Left lung (tissue), 10 donors: Measurements from ENCODE around the gene SF3A2. TPM values are rescaled to one million over a fixed set of nuclear protein-coding genes. Genes with fewer than 3 reads are reported as not detected.

Source experiments
- ATAC-seq: fragments of 200-7000 bp; cut with Tn5 transposase; one replicate; pipeline ENCODE4 v1.9.1; 2020; ENCODE audit warnings: moderate library complexity
- DNase-seq, 4 donors: peaks; one replicate each; pipeline ENCODE4 v3.0.0-alpha.2; 2013 to 2020
- H3K27ac ChIP-seq, 2 donors: fragments of 200-600 bp; sonication (generic) in 1 of 2; one replicate each; pipeline versions ENCODE4 v1.5.0 to v1.8.0; 2020 to 2021
- H3K27me3 ChIP-seq, 2 donors: fragments of 200-600 bp; sonication (generic) in 1 of 2; one replicate each; pipeline versions ENCODE4 v1.5.0 to v1.8.0; 2020 to 2021
- H3K36me3 ChIP-seq, 2 donors: fragments of 200-600 bp; sonication (generic) in 1 of 2; one replicate each; pipeline versions ENCODE4 v1.5.0 to v1.8.0; 2020 to 2021
- H3K4me1 ChIP-seq, 2 donors: fragments of 200-600 bp; one replicate each; pipeline ENCODE4 v1.8.0; 2021
- H3K4me3 ChIP-seq, 2 donors: fragments of 200-600 bp; sonication (generic) in 1 of 2; one replicate each; pipeline versions ENCODE4 v1.5.0 to v1.8.0; 2020 to 2021; ENCODE audit warnings: mild to moderate bottlenecking in 1 of 2
- H3K9me3 ChIP-seq, 2 donors: fragments of 200-600 bp; sonication (generic) in 1 of 2; one replicate each; pipeline versions ENCODE4 v1.5.0 to v1.8.0; 2020 to 2021
- CTCF ChIP-seq, 2 donors: fragments of 200-600 bp; sonication (generic) in 1 of 2; IDR thresholded peaks; one replicate each; pipeline versions ENCODE4 v1.5.0 to v1.8.0; 2021; ENCODE audit warnings: antibody characterized with exemption in 2 of 2
- intact Hi-C, 2 donors: fragments of 100-400 bp; cut with DNase I; formaldehyde crosslinking; loops; one replicate each; pipeline versions ENCODE4 v1.11.2 to v1.14.2; 2022
- polyA plus RNA-seq, 6 donors: library from polyadenylated mRNA; unstranded; fragments of 120-200 nt; gene quantifications; one replicate each; pipeline ENCODE4 v1.2.1, GENCODE V29; 2013; ENCODE audit not compliant: insufficient read length in 6 of 6
- total RNA-seq, 2 donors: library from RNA; stranded (reverse); fragmentation: NEBNext Ultra II Directional; extraction: Animal tissue kit (Norgen Biotek cat#: 25700); gene quantifications; one replicate each; pipeline ENCODE4 v1.2.1, GENCODE V29; 2021
- donor health status: DM: no; HTN: yes; CAD: no.
- donor health status: DM: no; HTN: no; CAD: no.

Gene SF3A2
- total and polyA plus RNA-seq, 8 donors: 50.1 to 81.5 (median 71.4) TPM

- no peaks in the 10 kb centered on the region for H3K27me3 ChIP-seq
- H3K36me3 ChIP-seq: peaks cover 0 to 100% of the 10 kb centered on the region in 2 donors
- H3K4me1 ChIP-seq: peaks cover 0 to 5% of the 10 kb centered on the region in 2 donors
- H3K9me3 ChIP-seq: no peaks in the 10 kb centered on the region
- DNase-seq (no peak), ATAC-seq (no peak)
- no peak overlapping the region for H3K27ac ChIP-seq
- no peak overlapping the region for H3K4me3 ChIP-seq
- intact Hi-C loops: no loop called here
- TF ChIP-seq CTCF (IDR thresholded peaks at IDR 0.05): no peak
Observed at GRCh38 chr19:2216361-2217225, 20.0 kb upstream of the SF3A2 start.

GRCh38 chr19:2217591-2217990 lies 19.0 kb upstream of the SF3A2 start:
- no peaks in the 10 kb centered on the region for H3K27me3 ChIP-seq
- no peak for DNase-seq
- H3K36me3 ChIP-seq: peaks cover 0 to 100% of the 10 kb centered on the region in 2 donors
- H3K4me3 ChIP-seq: no peak overlapping the region
- ATAC-seq: no peak
- H3K4me1 ChIP-seq: peaks cover 0 to 5% of the 10 kb centered on the region in 2 donors
- intact Hi-C loops: no loop called here
- no peak overlapping the region for H3K27ac ChIP-seq
- no peak for TF ChIP-seq CTCF (IDR thresholded peaks at IDR 0.05)
- no peaks in the 10 kb centered on the region for H3K9me3 ChIP-seq

DNA sequence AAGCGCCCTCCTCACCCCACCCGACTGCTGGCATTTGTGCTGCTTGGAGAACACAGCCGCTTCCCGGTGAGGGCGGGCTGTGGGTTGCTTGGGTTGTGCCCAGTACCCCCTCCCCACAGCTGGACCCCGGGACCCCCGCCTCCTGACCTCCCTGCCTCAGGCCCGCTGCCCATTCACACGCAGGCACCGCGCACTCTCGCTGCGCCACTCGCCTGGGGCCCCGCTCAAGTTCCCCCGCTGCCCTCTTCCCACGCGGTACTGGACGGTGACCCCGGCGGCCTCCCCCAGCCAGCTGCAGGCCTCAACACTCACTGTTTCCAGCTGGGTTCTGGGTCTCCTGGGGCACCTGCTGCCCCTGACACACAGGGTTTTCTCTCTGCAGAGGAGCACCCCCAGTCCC lies 16.9 kb upstream of the SF3A2 start:
- no peak for DNase-seq
- no peak overlapping the region for H3K4me3 ChIP-seq
- H3K4me1 ChIP-seq: no peaks in the 10 kb centered on the region
- intact Hi-C loops: no loop called here
- H3K27me3 ChIP-seq: no peaks in the 10 kb centered on the region
- no peaks in the 10 kb centered on the region for H3K9me3 ChIP-seq
- TF ChIP-seq CTCF (IDR thresholded peaks at IDR 0.05): no peak
- H3K27ac ChIP-seq: no peak overlapping the region
- H3K36me3 ChIP-seq: peaks cover 0 to 100% of the 10 kb centered on the region in 2 donors
- ATAC-seq: no peak

DNA sequence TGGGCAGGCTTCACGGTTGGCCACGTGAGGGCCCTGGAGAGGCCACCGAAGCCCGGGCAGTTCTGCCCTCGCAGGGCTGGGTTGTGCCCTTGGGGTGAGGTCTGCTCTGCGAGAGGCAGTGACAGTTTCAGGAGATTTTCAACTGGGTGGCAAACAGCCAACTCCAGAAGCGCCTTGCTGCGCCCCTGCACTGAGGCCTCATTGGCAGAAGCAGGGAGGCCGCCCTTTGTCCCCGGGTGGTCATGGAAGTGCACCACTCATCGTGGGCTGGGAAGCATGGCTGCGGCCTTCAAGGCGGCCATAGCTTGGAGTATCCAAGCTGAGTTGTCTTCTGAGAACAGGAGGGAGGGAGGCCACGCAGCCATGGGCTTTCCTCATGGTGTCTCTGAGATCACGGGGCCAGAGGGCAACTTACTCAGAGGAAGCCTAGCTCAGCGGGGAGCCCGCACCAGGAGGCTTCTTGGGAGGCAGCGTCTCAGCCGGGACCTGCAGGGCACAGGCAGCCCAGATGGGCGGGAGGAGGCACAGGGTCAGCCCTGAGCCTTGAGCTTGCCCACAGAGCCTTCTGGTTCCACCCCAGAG lies 15.3 kb upstream of the SF3A2 start:
- TF ChIP-seq CTCF (IDR thresholded peaks at IDR 0.05): no peak
- H3K4me1 ChIP-seq: no peaks in the 10 kb centered on the region
- H3K27ac ChIP-seq: no peak overlapping the region
- intact Hi-C loops: no loop called here
- no peak overlapping the region for H3K4me3 ChIP-seq
- H3K27me3 ChIP-seq: no peaks in the 10 kb centered on the region
- DNase-seq: no peak
- no peaks in the 10 kb centered on the region for H3K9me3 ChIP-seq
- H3K36me3 ChIP-seq: peaks cover 0 to 100% of the 10 kb centered on the region in 2 donors
- no peak for ATAC-seq

GRCh38 chr19:2221918-2222317 lies 14.7 kb upstream of the SF3A2 start:
- ATAC-seq (no peak), DNase-seq (no peak)
- TF ChIP-seq CTCF (IDR thresholded peaks at IDR 0.05): no peak
- Histone ChIP-seq H3K27me3 (no peaks in the 10 kb centered on the region), H3K27ac (no peak overlapping the region), H3K4me1 (no peaks in the 10 kb centered on the region), H3K4me3 (no peak overlapping the region), H3K9me3 (no peaks in the 10 kb centered on the region), H3K36me3 (peaks cover 0 to 100% of the 10 kb centered on the region in 2 donors)
- intact Hi-C loops: no loop called here
